Body of pancreas (tissue), 4 donors: ENCODE measurements around the gene COL8A1.

Experiments used
- POLR2A ChIP-seq, 3 donors: fragments of 450-650 bp; IDR thresholded peaks; one replicate each; pipeline ENCODE4 v1.6.1; 2016; ENCODE audit warnings: antibody characterized with exemption in 3 of 3, mild to moderate bottlenecking in 2 of 3
- TF ChIP-seq, protein P1 (sequence below), 7 experiments: fragments of 450-650 bp in 4 of 7; fragments of 200-600 bp in 3 of 7; sonication (generic) in 3 of 7; IDR thresholded peaks; one replicate each; pipeline ENCODE4 v1.5.1; 2016 to 2019; ENCODE audit warnings: antibody characterized with exemption in 7 of 7

DNA sequence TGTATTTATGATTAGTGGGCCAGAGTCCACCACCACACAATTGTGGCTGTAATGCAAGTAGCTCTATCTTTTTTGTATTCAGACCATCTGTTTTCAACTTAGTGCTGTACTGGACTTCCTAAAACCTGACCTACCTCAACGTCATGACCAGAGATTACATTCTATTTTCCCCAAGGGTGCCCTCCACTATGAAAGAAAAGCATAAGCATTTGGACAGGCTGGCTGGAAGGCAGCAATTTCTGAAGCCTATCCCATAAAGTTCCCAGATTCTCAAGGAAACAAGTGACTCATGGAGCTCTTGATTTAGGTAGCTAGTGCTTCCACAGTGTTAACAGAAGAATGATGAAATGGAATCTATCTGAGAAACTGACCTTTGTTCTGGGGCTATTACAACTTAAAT is 75.8 kb downstream of the COL8A1 start:
- TF ChIP-seq, protein P1, sequence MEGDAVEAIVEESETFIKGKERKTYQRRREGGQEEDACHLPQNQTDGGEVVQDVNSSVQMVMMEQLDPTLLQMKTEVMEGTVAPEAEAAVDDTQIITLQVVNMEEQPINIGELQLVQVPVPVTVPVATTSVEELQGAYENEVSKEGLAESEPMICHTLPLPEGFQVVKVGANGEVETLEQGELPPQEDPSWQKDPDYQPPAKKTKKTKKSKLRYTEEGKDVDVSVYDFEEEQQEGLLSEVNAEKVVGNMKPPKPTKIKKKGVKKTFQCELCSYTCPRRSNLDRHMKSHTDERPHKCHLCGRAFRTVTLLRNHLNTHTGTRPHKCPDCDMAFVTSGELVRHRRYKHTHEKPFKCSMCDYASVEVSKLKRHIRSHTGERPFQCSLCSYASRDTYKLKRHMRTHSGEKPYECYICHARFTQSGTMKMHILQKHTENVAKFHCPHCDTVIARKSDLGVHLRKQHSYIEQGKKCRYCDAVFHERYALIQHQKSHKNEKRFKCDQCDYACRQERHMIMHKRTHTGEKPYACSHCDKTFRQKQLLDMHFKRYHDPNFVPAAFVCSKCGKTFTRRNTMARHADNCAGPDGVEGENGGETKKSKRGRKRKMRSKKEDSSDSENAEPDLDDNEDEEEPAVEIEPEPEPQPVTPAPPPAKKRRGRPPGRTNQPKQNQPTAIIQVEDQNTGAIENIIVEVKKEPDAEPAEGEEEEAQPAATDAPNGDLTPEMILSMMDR (IDR thresholded peaks at IDR 0.05): no peak
- no peak for TF ChIP-seq POLR2A (IDR thresholded peaks at IDR 0.05)
